ENCODE measurements around the gene PAK6. TPM values are rescaled to one million over a fixed set of nuclear protein-coding genes. Genes with fewer than 3 reads are reported as not detected.

Gene PAK6
- total and polyA plus RNA-seq, 9 of the 15 experiments (the other 6 are each of a cell fraction or from before 2014, with no cell fraction given): 0.03 to 0.74 (median 0.16) TPM; not detected in 2

GRCh38 chr15:40312370-40313158 is 73.7 kb downstream of the PAK6 start:
- WGBS (ENCODE audit: insufficient coverage, low coverage, missing lambda C conversion rate): 14% methylated on average over 10 of the region's 10 CpGs
- no peaks in the 10 kb centered on the region for H3K9me3 ChIP-seq (replicated peaks; ENCODE audit: control insufficient read depth, insufficient read depth, low read depth, low read length)
- DNase-seq (ENCODE audit: extremely low read depth in 1 of 4, low spot score in 3 of 4) (no peak), ATAC-seq (no peak), FAIRE-seq (no peak)
- no peaks in the 10 kb centered on the region for H3K36me3 ChIP-seq (ENCODE audit: control insufficient read depth, insufficient read depth, low read length)
- no peaks in the 10 kb centered on the region for H3K79me2 ChIP-seq (ENCODE audit: control insufficient read depth, insufficient read depth, low read length)
- intact Hi-C loops (cut with micrococcal nuclease): no loop called here
- no peak overlapping the region for H3K4me2 ChIP-seq (ENCODE audit: insufficient read depth, low read length)
- peaks cover 22 to 25% of the 10 kb centered on the region in 2 experiments for H3K4me1 ChIP-seq (replicated peaks in 1 of 2; ENCODE audit: control insufficient read depth in 2 of 2, insufficient read depth in 2 of 2, low read length in 2 of 2)
- ChIA-PET CTCF (ENCODE audit: low intra/inter-chr PET ratio) (interaction anchor here (0.6 to 5.2 kb wide), 2 partner anchors 31 to 240 kb away, joined by 3 to 87 read pairs; partner anchors contain the start of gene ANKRD63), POLR2A (interaction anchor here (1.1 kb wide), 2 partner anchors 10 to 20 kb away, joined by 3 to 4 read pairs; no protein-coding TSS in a partner anchor)
- no peaks in the 10 kb centered on the region for H3K9me1 ChIP-seq (ENCODE audit: control insufficient read depth, insufficient read depth, low read length)
- no peak overlapping the region for H3K27ac ChIP-seq (ENCODE audit: extremely low read depth, low read depth, low read length)
- H2AFZ ChIP-seq (ENCODE audit: low read depth, low read length): no peak overlapping the region
- H3K27me3 ChIP-seq (ENCODE audit: control insufficient read depth in 2 of 2, insufficient read depth in 2 of 2, low read length in 2 of 2): peaks cover 2 to 37% of the 10 kb centered on the region in 2 experiments; a peak in 3 of 5 replicates
- no peak overlapping the region for H3K9ac ChIP-seq (ENCODE audit: insufficient read depth in 1 of 2, low read depth in 2 of 2, low read length in 2 of 2)
- in situ Hi-C loops (cut with MboI): loop anchor here (5.0 kb wide), 1 partner anchor 35 kb away; no protein-coding TSS in a partner anchor
- H3K4me3 ChIP-seq: no peak overlapping the region
- no peaks in the 10 kb centered on the region for H4K20me1 ChIP-seq (replicated peaks; ENCODE audit: control insufficient read depth, insufficient read depth, low read length)
- no peak for TF ChIP-seq PRPF4 (IDR thresholded peaks at IDR 0.05; ENCODE audit: insufficient read depth, low read depth, low read length, poor library complexity, severe bottlenecking)
- no peak for TF ChIP-seq ZNF644 (tag; IDR thresholded peaks at IDR 0.05; ENCODE audit: low read depth)
- no peak for TF ChIP-seq SREBF1 (IDR thresholded peaks at IDR 0.05; ENCODE audit: borderline replicate concordance, low read depth, low read length)
- TF ChIP-seq CCNT2 (IDR thresholded peaks at IDR 0.05; ENCODE audit: borderline replicate concordance, extremely low read depth, insufficient read length, low read depth, low read length): no peak
- TF ChIP-seq ESRRB (CRISPR knock-in tag; IDR thresholded peaks at IDR 0.05; ENCODE audit: borderline replicate concordance): no peak
- TF ChIP-seq MECOM (CRISPR knock-in tag; IDR thresholded peaks at IDR 0.05): no peak
- TF ChIP-seq, protein P1, sequence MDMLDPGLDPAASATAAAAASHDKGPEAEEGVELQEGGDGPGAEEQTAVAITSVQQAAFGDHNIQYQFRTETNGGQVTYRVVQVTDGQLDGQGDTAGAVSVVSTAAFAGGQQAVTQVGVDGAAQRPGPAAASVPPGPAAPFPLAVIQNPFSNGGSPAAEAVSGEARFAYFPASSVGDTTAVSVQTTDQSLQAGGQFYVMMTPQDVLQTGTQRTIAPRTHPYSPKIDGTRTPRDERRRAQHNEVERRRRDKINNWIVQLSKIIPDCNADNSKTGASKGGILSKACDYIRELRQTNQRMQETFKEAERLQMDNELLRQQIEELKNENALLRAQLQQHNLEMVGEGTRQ (CRISPR knock-in tag; IDR thresholded peaks at IDR 0.05): no peak
- TF ChIP-seq PCBP2 (IDR thresholded peaks at IDR 0.05; ENCODE audit: low read depth, low read length, poor library complexity, severe bottlenecking): no peak
- TF ChIP-seq RCOR1 (IDR thresholded peaks at IDR 0.05; ENCODE audit: borderline replicate concordance in 1 of 2, low read depth in 2 of 2, low read length in 2 of 2): no peak
- no peak for TF ChIP-seq ZNF785 (CRISPR knock-in tag; IDR thresholded peaks at IDR 0.05)
- no peak for TF ChIP-seq DACH1 (IDR thresholded peaks at IDR 0.05; ENCODE audit: partially characterized antibody)
- BruUV-seq (replicated peaks): no TSS peak

Data from K562 (cell line).